Esophagus muscularis mucosa (tissue), 3 donors: ENCODE results near the gene MAMDC2.

ENCODE experiments used
- CTCF ChIP-seq, 3 experiments: fragments of 200-600 bp in 2 of 3; fragments of 450-650 bp in 1 of 3; sonication (generic) in 2 of 3; IDR thresholded peaks; one replicate each; pipeline ENCODE4 v1.5.1; 2017 to 2019; ENCODE audit warnings: antibody characterized with exemption in 3 of 3, mild to moderate bottlenecking in 2 of 3, moderate library complexity in 1 of 3
- POLR2A ChIP-seq: fragments of 450-650 bp; IDR thresholded peaks from one replicate; pipeline ENCODE4 v1.6.1; 2017; ENCODE audit warnings: antibody characterized with exemption, moderate library complexity, mild to moderate bottlenecking, low read depth
- POLR2AphosphoS5 ChIP-seq, 2 donors: sonication (generic); formaldehyde crosslinking; IDR thresholded peaks; one replicate each; pipeline ENCODE4 v1.6.1; 2017; ENCODE audit warnings: antibody characterized with exemption in 2 of 2

- TF ChIP-seq POLR2A (no peak), CTCF (IDR thresholded peaks at IDR 0.05) (no peak), POLR2AphosphoS5 (IDR thresholded peaks at IDR 0.05) (no peak)
Measured at GRCh38 chr9:70060883-70061507, 17.3 kb downstream of the MAMDC2 start.
